Measurements from ENCODE around the gene STX18. TPM values are rescaled to one million over a fixed set of nuclear protein-coding genes. Genes with fewer than 3 reads are reported as not detected.

The STX18 gene
- total RNA-seq, 2 donors from 2014 or later: 30.8 to 33.5 TPM

GRCh38 chr4:4391866-4392265 lies 150.0 kb downstream of the STX18 start:
- ATAC-seq (no peak), DNase-seq (ENCODE audit: low spot score) (no peak)
- H3K4me3 Mint-ChIP-seq: no peak overlapping the region
- no peaks in the 10 kb centered on the region for H3K9me3 Mint-ChIP-seq
- peaks cover 27 to 31% of the 10 kb centered on the region in 2 donors for H3K27me3 Mint-ChIP-seq
- H3K36me3 Mint-ChIP-seq: no peaks in the 10 kb centered on the region
- H3K27ac Mint-ChIP-seq: no peak overlapping the region
- H3K4me1 Mint-ChIP-seq (ENCODE audit: low read depth in 2 of 2): peaks cover 0 to 13% of the 10 kb centered on the region in 2 donors

DNA sequence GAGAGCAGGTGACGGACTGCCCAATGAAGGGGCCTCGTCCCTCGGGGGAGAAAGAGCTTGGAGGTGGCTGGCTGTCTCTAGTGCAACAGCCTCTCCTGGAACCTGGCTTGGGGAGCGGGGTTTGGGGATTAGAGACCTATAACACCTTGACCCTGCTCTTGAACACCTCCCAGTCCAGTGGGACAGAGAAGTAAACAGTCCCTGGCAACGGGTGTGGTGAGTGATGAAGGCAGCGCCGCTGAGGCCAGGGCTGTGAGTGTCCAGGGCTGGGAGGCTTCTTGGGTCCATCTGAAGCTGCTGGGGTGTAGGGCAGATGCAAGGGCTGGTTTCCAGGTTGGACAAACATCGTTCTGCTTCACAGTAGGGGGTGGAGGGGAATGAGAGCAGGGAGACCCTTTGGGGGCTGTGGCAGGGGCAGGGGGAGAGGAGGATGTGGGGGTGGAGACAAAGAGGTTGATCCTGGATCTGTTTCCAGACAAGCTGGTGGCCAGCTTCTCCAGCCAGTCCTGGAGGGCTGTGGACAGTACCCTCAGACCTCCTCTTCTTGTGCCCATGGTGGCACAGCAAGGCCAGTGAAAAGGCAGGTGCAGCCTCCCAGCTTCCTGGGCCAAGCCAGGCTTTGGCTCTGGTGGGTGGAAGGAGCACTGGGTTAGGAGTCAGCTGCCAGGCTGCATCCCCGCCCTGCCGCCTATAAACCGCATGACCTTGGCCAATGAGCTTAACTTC lies 151.2 kb downstream of the STX18 start:
- Mint-ChIP-seq H3K27me3 (peaks cover 24 to 30% of the 10 kb centered on the region in 2 donors), H3K27ac (no peak overlapping the region), H3K36me3 (no peaks in the 10 kb centered on the region), H3K4me3 (no peak overlapping the region), H3K9me3 (no peaks in the 10 kb centered on the region), H3K4me1 (ENCODE audit: low read depth in 2 of 2) (peaks cover 0 to 14% of the 10 kb centered on the region in 2 donors)
- DNase-seq (ENCODE audit: low spot score): no peak
- no peak for ATAC-seq

GRCh38 chr4:4390046-4390445 lies 151.8 kb downstream of the STX18 start:
- H3K9me3 Mint-ChIP-seq: no peaks in the 10 kb centered on the region
- peaks cover 0 to 12% of the 10 kb centered on the region in 2 donors for H3K4me1 Mint-ChIP-seq (ENCODE audit: low read depth in 2 of 2)
- no peaks in the 10 kb centered on the region for H3K36me3 Mint-ChIP-seq
- DNase-seq (ENCODE audit: low spot score) (no peak), ATAC-seq (no peak)
- no peak overlapping the region for H3K27ac Mint-ChIP-seq
- H3K27me3 Mint-ChIP-seq: peaks cover 21 to 27% of the 10 kb centered on the region in 2 donors
- H3K4me3 Mint-ChIP-seq: no peak overlapping the region

DNA sequence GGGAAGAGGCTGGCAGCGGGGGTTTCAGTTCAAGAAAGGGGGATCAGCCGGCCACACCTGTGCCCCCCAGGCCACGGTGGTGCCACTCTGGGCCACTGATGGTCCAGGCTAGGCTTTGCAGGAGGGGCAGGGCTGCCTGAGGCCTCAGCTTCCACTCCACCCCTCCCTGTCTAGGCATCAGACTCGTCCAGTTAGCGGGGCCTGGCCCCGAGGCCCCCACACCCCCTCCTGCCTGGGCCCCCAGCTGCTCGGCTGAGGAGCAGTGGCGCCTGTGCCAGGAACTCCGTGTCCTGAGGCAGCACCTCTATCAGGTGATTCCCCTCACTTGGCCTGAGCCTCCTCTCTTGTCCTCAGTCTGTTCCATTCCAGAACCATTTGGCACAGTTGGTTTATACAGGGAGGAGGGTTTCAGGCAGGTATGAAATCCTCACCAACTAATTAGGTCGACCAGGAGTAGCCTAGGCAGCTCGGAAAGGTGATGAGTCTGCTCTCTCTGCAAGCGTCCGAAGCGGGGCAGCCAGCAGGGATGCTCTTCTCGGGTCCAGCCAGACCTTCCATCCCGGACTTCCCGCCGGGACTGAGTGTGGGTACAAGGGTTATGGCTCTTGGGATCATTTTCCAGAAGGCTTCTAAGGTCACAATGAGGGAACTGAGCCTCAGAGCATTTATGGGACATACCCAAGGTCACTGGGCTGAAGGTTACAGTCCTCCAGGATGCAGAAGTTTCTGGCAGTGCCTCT lies 152.8 kb downstream of the STX18 start:
- peak in 1 of 2 donors; percentile 17 for ATAC-seq
- Mint-ChIP-seq H3K36me3 (no peaks in the 10 kb centered on the region), H3K9me3 (no peaks in the 10 kb centered on the region), H3K27me3 (peaks cover 27 to 32% of the 10 kb centered on the region in 2 donors), H3K4me1 (ENCODE audit: low read depth in 2 of 2) (peaks cover 0 to 16% of the 10 kb centered on the region in 2 donors), H3K27ac (no peak overlapping the region), H3K4me3 (no peak overlapping the region)
- no peak for DNase-seq (ENCODE audit: low spot score)

DNA sequence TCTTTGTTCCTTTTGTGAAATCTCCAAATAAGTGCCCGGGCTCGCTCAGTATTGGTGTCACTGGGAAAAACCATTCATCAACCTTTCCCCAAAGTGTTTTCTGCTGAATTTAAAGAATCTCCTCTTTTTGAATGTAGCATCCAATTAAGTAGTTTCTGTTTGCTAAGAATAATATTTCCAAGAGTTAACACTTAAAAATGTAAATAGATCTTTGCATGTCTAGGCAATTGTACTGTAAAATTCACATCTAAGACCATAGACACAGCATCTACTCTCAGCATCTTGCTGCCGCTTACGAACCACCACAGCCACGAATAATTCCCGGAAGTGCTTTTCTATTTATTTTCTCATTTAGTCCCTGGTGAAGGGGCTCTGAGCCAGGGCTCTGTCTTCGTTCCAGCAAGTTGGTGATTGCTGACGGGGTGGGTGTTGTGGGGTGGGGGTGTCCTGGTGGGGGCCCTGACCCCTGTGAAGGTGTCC lies 153.5 kb downstream of the STX18 start:
- peak overlapping the region; percentile 44 for H3K4me3 Mint-ChIP-seq
- H3K27ac Mint-ChIP-seq: no peak overlapping the region
- H3K36me3 Mint-ChIP-seq: no peaks in the 10 kb centered on the region
- ATAC-seq (no peak), DNase-seq (ENCODE audit: low spot score) (no peak)
- peaks cover 23 to 32% of the 10 kb centered on the region in 2 donors for H3K27me3 Mint-ChIP-seq
- H3K9me3 Mint-ChIP-seq: no peaks in the 10 kb centered on the region
- H3K4me1 Mint-ChIP-seq (ENCODE audit: low read depth in 2 of 2): peaks cover 0 to 13% of the 10 kb centered on the region in 2 donors

- Mint-ChIP-seq H3K27me3 (peaks cover 23 to 37% of the 10 kb centered on the region in 2 donors), H3K9me3 (no peaks in the 10 kb centered on the region), H3K36me3 (no peaks in the 10 kb centered on the region), H3K4me1 (ENCODE audit: low read depth in 2 of 2) (peaks cover 0 to 13% of the 10 kb centered on the region in 2 donors), H3K27ac (no peak overlapping the region), H3K4me3 (peak overlapping the region; percentile 44)
- no peak for ATAC-seq
- no peak for DNase-seq (ENCODE audit: low spot score)
Measured at GRCh38 chr4:4387531-4388310, 154.1 kb downstream of the STX18 start.

- ATAC-seq: no peak
- no peak within 1 kb of the TSS for H3K27ac Mint-ChIP-seq
Measured at GRCh38 chr4:4386736-4387392, 155.0 kb downstream of the STX18 start, which contains the start of gene NSG1. TSS of gene NSG1 (plus strand) at chr4:4387102. CDS start at chr4:4387630, 528 bp downstream.

GRCh38 chr4:4386296-4386735 lies 155.5 kb downstream of the STX18 start:
- Mint-ChIP-seq H3K9me3 (no peaks in the 10 kb centered on the region), H3K27ac (no peak overlapping the region), H3K27me3 (peaks cover 33 to 43% of the 10 kb centered on the region in 2 donors), H3K4me3 (no peak overlapping the region), H3K36me3 (no peaks in the 10 kb centered on the region), H3K4me1 (ENCODE audit: low read depth in 2 of 2) (peaks cover 0 to 13% of the 10 kb centered on the region in 2 donors)
- DNase-seq (ENCODE audit: low spot score): no peak
- peak in 1 of 2 donors; percentile 30 for ATAC-seq

More at GRCh38 chr4:4386736-4387392, 155.0 kb downstream of the STX18 start, which contains the start of gene NSG1:
- H3K9me3 Mint-ChIP-seq: no peaks in the 10 kb centered on the region
- H3K27me3 Mint-ChIP-seq: peaks cover 30 to 42% of the 10 kb centered on the region in 2 donors
- no peak within 1 kb of the TSS for H3K4me3 Mint-ChIP-seq
- H3K36me3 Mint-ChIP-seq: no peaks in the 10 kb centered on the region
- DNase-seq (ENCODE audit: low spot score): no peak
- H3K4me1 Mint-ChIP-seq (ENCODE audit: low read depth in 2 of 2): peaks cover 0 to 13% of the 10 kb centered on the region in 2 donors

DNA sequence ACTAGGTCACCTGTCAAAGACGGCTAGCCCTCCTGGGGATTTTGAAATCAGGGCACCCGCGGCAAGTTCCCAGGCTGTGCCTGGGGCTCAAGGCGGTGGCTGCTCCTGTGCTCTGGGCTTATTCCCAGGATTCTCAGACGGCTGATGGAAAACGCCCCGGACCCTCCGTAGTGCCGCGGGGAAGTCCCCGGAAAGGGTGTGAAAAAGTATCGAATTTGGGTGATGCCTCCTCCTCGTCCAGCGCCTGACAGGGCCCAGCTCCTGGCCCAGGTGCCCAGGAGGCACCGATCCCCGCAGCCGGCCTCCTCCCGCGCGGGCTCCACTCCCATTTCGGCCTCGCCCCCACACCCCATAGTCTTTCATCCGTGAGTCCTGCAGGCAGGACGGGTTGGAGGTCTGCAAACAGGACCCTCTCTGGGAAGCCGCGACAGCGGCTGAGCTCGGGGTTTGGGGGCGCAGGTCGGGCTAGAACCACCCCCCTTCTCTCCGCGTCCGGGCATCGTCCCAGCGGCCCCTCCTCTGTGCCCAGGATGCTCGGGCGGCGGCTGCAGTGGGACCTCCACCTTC lies 156.0 kb downstream of the STX18 start:
- Mint-ChIP-seq H3K27ac (no peak overlapping the region), H3K27me3 (peaks cover 38 to 45% of the 10 kb centered on the region in 2 donors)

DNA sequence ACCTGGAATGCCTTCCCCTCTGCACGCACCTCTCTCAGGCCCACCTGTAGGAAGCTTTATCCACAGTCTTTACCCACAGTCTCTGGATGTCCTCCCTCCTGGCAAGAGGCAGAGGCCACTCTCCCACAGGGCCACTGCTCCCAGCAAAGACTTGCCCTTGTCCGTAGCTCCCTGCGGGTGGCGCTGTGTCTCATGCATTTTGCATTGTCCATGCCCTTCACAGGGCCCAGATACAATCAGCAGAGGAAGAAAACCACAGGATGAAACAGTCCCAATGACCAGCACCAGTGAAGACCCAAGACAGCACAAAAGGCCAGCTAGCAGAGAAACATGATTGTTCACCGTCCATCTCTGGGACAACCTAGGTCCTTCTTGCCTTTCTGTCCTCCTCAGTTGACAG lies 157.0 kb downstream of the STX18 start:
- no peaks in the 10 kb centered on the region for H3K36me3 Mint-ChIP-seq
- H3K9me3 Mint-ChIP-seq: no peaks in the 10 kb centered on the region
- DNase-seq (ENCODE audit: low spot score) (no peak), ATAC-seq (no peak)
- peaks cover 43 to 44% of the 10 kb centered on the region in 2 donors for H3K27me3 Mint-ChIP-seq
- H3K4me1 Mint-ChIP-seq (ENCODE audit: low read depth in 2 of 2): peaks cover 0 to 13% of the 10 kb centered on the region in 2 donors
- H3K27ac Mint-ChIP-seq: no peak overlapping the region
- H3K4me3 Mint-ChIP-seq: no peak overlapping the region

More for the DNA sequence above, 156.0 kb downstream of the STX18 start:
- Mint-ChIP-seq H3K36me3 (no peaks in the 10 kb centered on the region), H3K4me1 (ENCODE audit: low read depth in 2 of 2) (peaks cover 0 to 13% of the 10 kb centered on the region in 2 donors), H3K9me3 (no peaks in the 10 kb centered on the region), H3K4me3 (no peak overlapping the region)
- DNase-seq (ENCODE audit: low spot score) (no peak), ATAC-seq (no peak)

GRCh38 chr4:4383085-4383484 lies 158.8 kb downstream of the STX18 start:
- Mint-ChIP-seq H3K4me3 (no peak overlapping the region), H3K4me1 (ENCODE audit: low read depth in 2 of 2) (peaks cover 0 to 8% of the 10 kb centered on the region in 2 donors), H3K9me3 (no peaks in the 10 kb centered on the region), H3K27me3 (peaks cover 43 to 46% of the 10 kb centered on the region in 2 donors), H3K27ac (no peak overlapping the region), H3K36me3 (no peaks in the 10 kb centered on the region)
- DNase-seq (ENCODE audit: low spot score): no peak
- ATAC-seq: no peak

GRCh38 chr4:4379540-4380087 lies 162.2 kb downstream of the STX18 start:
- Mint-ChIP-seq H3K4me1 (ENCODE audit: low read depth in 2 of 2) (no peaks in the 10 kb centered on the region), H3K27ac (no peak overlapping the region), H3K4me3 (no peak overlapping the region), H3K36me3 (no peaks in the 10 kb centered on the region), H3K9me3 (no peaks in the 10 kb centered on the region), H3K27me3 (peaks cover 36 to 56% of the 10 kb centered on the region in 2 donors)
- ATAC-seq (no peak), DNase-seq (ENCODE audit: low spot score) (no peak)

Data from natural killer cell treated with Interleukin-12 subunit alpha and Interleukin-12 subunit beta and Interleukin-15 and Interleukin-18, amount 100 ng/mL, for 72 hours (primary cell).